Fibroblast of gingiva (primary cell): ENCODE data around the gene FAM149A.

Experiments
- DNase-seq: peaks from one replicate; pipeline ENCODE4 v3.0.0-alpha.2; 2011; ENCODE audit warnings: low read depth

The FAM149A gene

DNA sequence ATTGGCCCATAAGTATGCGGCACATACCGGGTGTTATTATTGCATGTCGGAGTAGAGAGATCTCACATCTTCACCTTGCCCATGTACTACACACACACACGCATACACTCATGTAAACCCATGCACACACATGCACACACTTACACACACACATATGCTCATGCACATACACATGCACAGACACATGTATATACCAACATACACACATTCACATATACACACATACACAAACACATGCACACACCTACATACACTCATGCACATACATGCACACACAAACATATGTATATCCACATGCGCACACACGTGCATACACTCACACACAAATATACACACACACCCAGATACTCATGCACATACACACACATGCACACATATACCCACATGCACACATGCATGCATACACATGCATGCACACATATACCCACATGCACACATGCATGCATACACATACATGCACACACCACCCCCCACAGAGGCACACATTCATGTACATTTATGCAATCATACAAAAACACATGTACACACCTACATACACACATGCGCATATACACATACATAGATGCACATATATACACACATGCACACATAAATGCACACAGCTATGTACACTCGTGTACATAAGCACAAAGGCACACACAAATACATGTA is 98.1 kb downstream of the FAM149A start:
- no peak for DNase-seq

DNA sequence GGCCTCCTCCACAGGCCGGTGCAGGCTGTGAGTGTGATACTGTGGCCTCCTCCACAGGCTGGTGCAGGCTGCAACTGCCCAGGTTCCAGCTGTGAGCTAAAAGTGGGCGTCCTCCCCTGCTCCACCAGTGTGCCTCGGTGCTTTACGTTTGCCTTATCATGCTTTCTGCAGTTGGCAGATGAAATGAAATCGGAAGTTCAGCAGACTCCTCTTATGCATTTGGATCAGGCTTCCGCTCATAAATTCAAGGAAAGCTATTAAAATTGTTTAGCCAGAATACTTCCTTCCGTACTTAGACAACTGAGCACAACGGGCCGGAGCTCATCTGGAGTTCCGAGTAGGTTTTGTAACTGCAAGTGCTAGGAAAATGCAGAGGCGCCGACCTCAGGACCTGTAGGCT is 98.9 kb downstream of the FAM149A start:
- no peak for DNase-seq

GRCh38 chr4:186204103-186204559 is 99.6 kb downstream of the FAM149A start:
- DNase-seq, result peak; percentile 67

GRCh38 chr4:186204686-186205085 is 100.2 kb downstream of the FAM149A start:
- DNase-seq, result no peak

- DNase-seq, result no peak
Observed at GRCh38 chr4:186205156-186205555, 100.7 kb downstream of the FAM149A start.

GRCh38 chr4:186216465-186217024 is 112.0 kb downstream of the FAM149A start:
- no peak for DNase-seq

- no peak for DNase-seq
Observed at GRCh38 chr4:186217733-186218293, 113.3 kb downstream of the FAM149A start.

- no peak for DNase-seq
Observed at GRCh38 chr4:186221624-186222023, 117.1 kb downstream of the FAM149A start.
